GM18861 (cell line): ENCODE data around the gene ADD3.

Experiments
- ATAC-seq: cut with Tn5 transposase; IDR thresholded peaks from one replicate; pipeline ENCODE4 v1.9.1; 2021; ENCODE audit not compliant: unreplicated experiment

Gene ADD3

GRCh38 chr10:110171032-110171431 lies 163.2 kb downstream of the ADD3 start:
- ATAC-seq: no peak

GRCh38 chr10:110172155-110172554 lies 164.4 kb downstream of the ADD3 start:
- ATAC-seq: no peak

- ATAC-seq: no peak
Measured at GRCh38 chr10:110174201-110174600, 166.4 kb downstream of the ADD3 start.

- ATAC-seq: no peak
Measured at GRCh38 chr10:110174816-110175215, 167.0 kb downstream of the ADD3 start.

GRCh38 chr10:110175406-110175805 lies 167.6 kb downstream of the ADD3 start:
- no peak for ATAC-seq

- ATAC-seq: no peak
Measured at GRCh38 chr10:110176141-110177030, 168.6 kb downstream of the ADD3 start.

GRCh38 chr10:110179220-110179619 lies 171.4 kb downstream of the ADD3 start:
- no peak for ATAC-seq

GRCh38 chr10:110181451-110181850 lies 173.7 kb downstream of the ADD3 start:
- ATAC-seq: no peak

- ATAC-seq: no peak
Measured at GRCh38 chr10:110181911-110182310, 174.1 kb downstream of the ADD3 start.

- ATAC-seq: no peak
Measured at GRCh38 chr10:110184398-110184797, 176.6 kb downstream of the ADD3 start.
